ENCODE results near the gene NTSR2. TPM values are rescaled to one million over a fixed set of nuclear protein-coding genes. Genes with fewer than 3 reads are reported as not detected.

The NTSR2 gene
- total RNA-seq, 2 experiments from 2014 or later, result not detected

- CTCF ChIA-PET, result no interaction called here
These were observed 41.3 kb downstream of the NTSR2 start for GRCh38 chr2:11628675-11629074.

GRCh38 chr2:11625671-11626070 is 44.3 kb downstream of the NTSR2 start:
- ChIA-PET CTCF (no interaction called here), POLR2A (no interaction called here)
- Mint-ChIP-seq H3K27ac (no peak overlapping the region), H3K4me1 (ENCODE audit: low read depth) (no peaks in the 10 kb centered on the region), H3K9me3 (ENCODE audit: insufficient read depth) (no peaks in the 10 kb centered on the region), H3K4me3 (no peak overlapping the region), H3K27me3 (ENCODE audit: low read depth) (no peaks in the 10 kb centered on the region), H3K36me3 (ENCODE audit: low read depth) (no peaks in the 10 kb centered on the region)
- no peak for ATAC-seq
- no peak for DNase-seq

More at GRCh38 chr2:11628675-11629074, 41.3 kb downstream of the NTSR2 start:
- Mint-ChIP-seq H3K9me3 (ENCODE audit: insufficient read depth) (no peaks in the 10 kb centered on the region), H3K4me3 (no peak overlapping the region), H3K27ac (no peak overlapping the region), H3K4me1 (ENCODE audit: low read depth) (no peaks in the 10 kb centered on the region), H3K27me3 (ENCODE audit: low read depth) (no peaks in the 10 kb centered on the region), H3K36me3 (ENCODE audit: low read depth) (no peaks in the 10 kb centered on the region)
- DNase-seq, result no peak
- POLR2A ChIA-PET, result no interaction called here
- ATAC-seq, result no peak

GRCh38 chr2:11624893-11625292 is 45.1 kb downstream of the NTSR2 start:
- ATAC-seq (no peak), DNase-seq (no peak)
- ChIA-PET POLR2A (no interaction called here), CTCF (no interaction called here)
- Mint-ChIP-seq H3K4me1 (ENCODE audit: low read depth) (no peaks in the 10 kb centered on the region), H3K9me3 (ENCODE audit: insufficient read depth) (no peaks in the 10 kb centered on the region), H3K27me3 (ENCODE audit: low read depth) (no peaks in the 10 kb centered on the region), H3K4me3 (no peak overlapping the region), H3K36me3 (ENCODE audit: low read depth) (no peaks in the 10 kb centered on the region), H3K27ac (no peak overlapping the region)

GRCh38 chr2:11622611-11623010 is 47.4 kb downstream of the NTSR2 start:
- no peak for DNase-seq
- Mint-ChIP-seq H3K4me3 (no peak overlapping the region), H3K27ac (no peak overlapping the region), H3K9me3 (ENCODE audit: insufficient read depth) (no peaks in the 10 kb centered on the region), H3K36me3 (ENCODE audit: low read depth) (no peaks in the 10 kb centered on the region), H3K27me3 (ENCODE audit: low read depth) (no peaks in the 10 kb centered on the region), H3K4me1 (ENCODE audit: low read depth) (no peaks in the 10 kb centered on the region)
- POLR2A ChIA-PET, result no interaction called here
- no peak for ATAC-seq
- CTCF ChIA-PET, result no interaction called here

GRCh38 chr2:11621410-11621809 is 48.6 kb downstream of the NTSR2 start:
- Mint-ChIP-seq H3K27ac (no peak overlapping the region), H3K36me3 (ENCODE audit: low read depth) (no peaks in the 10 kb centered on the region), H3K9me3 (ENCODE audit: insufficient read depth) (no peaks in the 10 kb centered on the region), H3K4me1 (ENCODE audit: low read depth) (no peaks in the 10 kb centered on the region), H3K4me3 (no peak overlapping the region), H3K27me3 (ENCODE audit: low read depth) (no peaks in the 10 kb centered on the region)
- POLR2A ChIA-PET, result no interaction called here
- ATAC-seq (no peak), DNase-seq (no peak)
- CTCF ChIA-PET, result no interaction called here

GRCh38 chr2:11618708-11619062 is 51.3 kb downstream of the NTSR2 start:
- Mint-ChIP-seq H3K27me3 (ENCODE audit: low read depth) (no peaks in the 10 kb centered on the region), H3K4me3 (no peak overlapping the region), H3K36me3 (ENCODE audit: low read depth) (no peaks in the 10 kb centered on the region), H3K9me3 (ENCODE audit: insufficient read depth) (no peaks in the 10 kb centered on the region), H3K4me1 (ENCODE audit: low read depth) (no peaks in the 10 kb centered on the region), H3K27ac (no peak overlapping the region)
- ATAC-seq, result no peak
- DNase-seq, result no peak
- ChIA-PET CTCF (no interaction called here), POLR2A (no interaction called here)

GRCh38 chr2:11617984-11618707 is 51.8 kb downstream of the NTSR2 start:
- H3K9me3 Mint-ChIP-seq (ENCODE audit: insufficient read depth), result no peaks in the 10 kb centered on the region
- H3K36me3 Mint-ChIP-seq (ENCODE audit: low read depth), result no peaks in the 10 kb centered on the region
- H3K4me1 Mint-ChIP-seq (ENCODE audit: low read depth), result no peaks in the 10 kb centered on the region
- H3K4me3 Mint-ChIP-seq, result no peak overlapping the region
- H3K27ac Mint-ChIP-seq, result no peak overlapping the region
- H3K27me3 Mint-ChIP-seq (ENCODE audit: low read depth), result no peaks in the 10 kb centered on the region
- ATAC-seq (no peak), DNase-seq (no peak)
- ChIA-PET POLR2A (no interaction called here), CTCF (no interaction called here)

- ChIA-PET CTCF (no interaction called here), POLR2A (no interaction called here)
- H3K9me3 Mint-ChIP-seq (ENCODE audit: insufficient read depth), result no peaks in the 10 kb centered on the region
These were observed 52.5 kb downstream of the NTSR2 start for GRCh38 chr2:11617527-11617926.

GRCh38 chr2:11616851-11617415 is 53.1 kb downstream of the NTSR2 start:
- ChIA-PET POLR2A (no interaction called here), CTCF (no interaction called here)
- DNase-seq (no peak), ATAC-seq (no peak)
- H3K27ac Mint-ChIP-seq, result no peak overlapping the region
- H3K9me3 Mint-ChIP-seq (ENCODE audit: insufficient read depth), result no peaks in the 10 kb centered on the region
- no peak overlapping the region for H3K4me3 Mint-ChIP-seq
- H3K27me3 Mint-ChIP-seq (ENCODE audit: low read depth), result no peaks in the 10 kb centered on the region
- no peaks in the 10 kb centered on the region for H3K36me3 Mint-ChIP-seq (ENCODE audit: low read depth)
- H3K4me1 Mint-ChIP-seq (ENCODE audit: low read depth), result no peaks in the 10 kb centered on the region

More at GRCh38 chr2:11617527-11617926, 52.5 kb downstream of the NTSR2 start:
- no peak overlapping the region for H3K4me3 Mint-ChIP-seq
- H3K36me3 Mint-ChIP-seq (ENCODE audit: low read depth), result no peaks in the 10 kb centered on the region
- no peaks in the 10 kb centered on the region for H3K4me1 Mint-ChIP-seq (ENCODE audit: low read depth)
- DNase-seq (no peak), ATAC-seq (no peak)
- no peaks in the 10 kb centered on the region for H3K27me3 Mint-ChIP-seq (ENCODE audit: low read depth)
- no peak overlapping the region for H3K27ac Mint-ChIP-seq

- no peak overlapping the region for H3K4me3 Mint-ChIP-seq
- no peaks in the 10 kb centered on the region for H3K9me3 Mint-ChIP-seq (ENCODE audit: insufficient read depth)
- no peaks in the 10 kb centered on the region for H3K27me3 Mint-ChIP-seq (ENCODE audit: low read depth)
- no peaks in the 10 kb centered on the region for H3K4me1 Mint-ChIP-seq (ENCODE audit: low read depth)
- ChIA-PET POLR2A (no interaction called here), CTCF (no interaction called here)
- H3K27ac Mint-ChIP-seq, result no peak overlapping the region
- ATAC-seq (no peak), DNase-seq (no peak)
- no peaks in the 10 kb centered on the region for H3K36me3 Mint-ChIP-seq (ENCODE audit: low read depth)
These were observed 53.8 kb downstream of the NTSR2 start for GRCh38 chr2:11616097-11616687.

- no peaks in the 10 kb centered on the region for H3K4me1 Mint-ChIP-seq (ENCODE audit: low read depth)
- DNase-seq, result no peak
- H3K27me3 Mint-ChIP-seq (ENCODE audit: low read depth), result no peaks in the 10 kb centered on the region
- no peak overlapping the region for H3K4me3 Mint-ChIP-seq
- no peaks in the 10 kb centered on the region for H3K36me3 Mint-ChIP-seq (ENCODE audit: low read depth)
- H3K9me3 Mint-ChIP-seq (ENCODE audit: insufficient read depth), result no peaks in the 10 kb centered on the region
- ChIA-PET POLR2A (no interaction called here), CTCF (no interaction called here)
- no peak for ATAC-seq
- no peak overlapping the region for H3K27ac Mint-ChIP-seq
These were observed 54.8 kb downstream of the NTSR2 start for GRCh38 chr2:11615209-11615608.

- Mint-ChIP-seq H3K27ac (no peak overlapping the region), H3K27me3 (ENCODE audit: low read depth) (no peaks in the 10 kb centered on the region), H3K4me1 (ENCODE audit: low read depth) (no peaks in the 10 kb centered on the region), H3K36me3 (ENCODE audit: low read depth) (no peaks in the 10 kb centered on the region), H3K4me3 (no peak overlapping the region), H3K9me3 (ENCODE audit: insufficient read depth) (no peaks in the 10 kb centered on the region)
- ChIA-PET POLR2A (no interaction called here), CTCF (no interaction called here)
- DNase-seq, result no peak
- ATAC-seq, result no peak
These were observed 56.7 kb downstream of the NTSR2 start for GRCh38 chr2:11613297-11613696.

All from activated CD8-positive, alpha-beta T cell treated with anti-CD3 and anti-CD28 coated beads, Interleukin-2, amount 10 ng/mL, durations not matched to agents 7 days and 5 days (primary cell).